HL-60/S4 treated with phorbol 12-myristate 13-acetate at 8.2 ng/mL for 4 days and 3 days (cell line): ENCODE results near the gene EXO1.
"Not testable (repeated sequence)": the region's sequence is repeated elsewhere in the genome, so short reads cannot be mapped to it uniquely, and the experiment has no call there.

Experiments used
- in situ Hi-C: fragments of 300-500 bp; cut with MboI; formaldehyde crosslinking; loops from 2 replicates; pipeline ENCODE4 v1.15.0; 2022; ENCODE audit warnings: low sequenced_read_pairs

EXO1 gene

GRCh38 chr1:241834733-241835377 is 13.1 kb upstream of the EXO1 start:
- in situ Hi-C loops = loop anchor here (25.0 kb wide), 1 partner anchor 323 kb away; the partner anchor contains the start of gene FH

GRCh38 chr1:241836941-241837340 is 11.1 kb upstream of the EXO1 start:
- in situ Hi-C loops = loop anchor here (25.0 kb wide), 1 partner anchor 325 kb away; the partner anchor contains the start of gene FH

GRCh38 chr1:241837416-241837815 is 10.6 kb upstream of the EXO1 start:
- in situ Hi-C loops = loop anchor here (25.0 kb wide), 1 partner anchor 325 kb away; the partner anchor contains the start of gene FH

- in situ Hi-C loops = loop anchor here (25.0 kb wide), 1 partner anchor 326 kb away; the partner anchor contains the start of gene FH
Observed at GRCh38 chr1:241837901-241838300, 10.1 kb upstream of the EXO1 start.

- in situ Hi-C loops = loop anchor here (25.0 kb wide), 1 partner anchor 327 kb away; the partner anchor contains the start of gene FH
Observed at GRCh38 chr1:241838897-241839296, 9.1 kb upstream of the EXO1 start.

GRCh38 chr1:241839369-241839979 is 8.5 kb upstream of the EXO1 start:
- in situ Hi-C loops = loop anchor here (25.0 kb wide), 1 partner anchor 327 kb away; the partner anchor contains the start of gene FH

GRCh38 chr1:241840164-241840563 is 7.8 kb upstream of the EXO1 start:
- in situ Hi-C loops = loop anchor here (25.0 kb wide), 1 partner anchor 328 kb away; the partner anchor contains the start of gene FH

GRCh38 chr1:241841691-241842090 is 6.3 kb upstream of the EXO1 start:
- in situ Hi-C loops = loop anchor here (25.0 kb wide), 1 partner anchor 329 kb away; the partner anchor contains the start of gene FH

- in situ Hi-C loops = loop anchor here (25.0 kb wide), 1 partner anchor 330 kb away; the partner anchor contains the start of gene FH
Observed at GRCh38 chr1:241842565-241842964, 5.4 kb upstream of the EXO1 start.

GRCh38 chr1:241844593-241844992 is 3.4 kb upstream of the EXO1 start:
- in situ Hi-C loops = loop anchor here (25.0 kb wide), 1 partner anchor 332 kb away; the partner anchor contains the start of gene FH

- in situ Hi-C loops = loop anchor here (25.0 kb wide), 1 partner anchor 334 kb away; the partner anchor contains the start of gene FH
Observed at GRCh38 chr1:241846375-241846774, 1.6 kb upstream of the EXO1 start.

- in situ Hi-C loops = loop anchor here (25.0 kb wide), 1 partner anchor 335 kb away; the partner anchor contains the start of gene FH
Observed at GRCh38 chr1:241846862-241847539, 1.0 kb upstream of the EXO1 start.

- in situ Hi-C loops = loop anchor here (25.0 kb wide), 1 partner anchor 335 kb away; the partner anchor contains the start of gene FH
Observed at GRCh38 chr1:241847540-241847795, 536 bp upstream of the EXO1 start.

- in situ Hi-C loops = loop anchor here (25.0 kb wide), 1 partner anchor 337 kb away; the partner anchor contains the start of gene FH
Observed at GRCh38 chr1:241848686-241849344, 811 bp downstream of the EXO1 start.

- in situ Hi-C loops = loop anchor here (25.0 kb wide), 1 partner anchor 337 kb away; the partner anchor contains the start of gene FH
Observed at GRCh38 chr1:241849345-241849695, 1.3 kb downstream of the EXO1 start.

- in situ Hi-C loops = not testable (repeated sequence)
Observed at GRCh38 chr1:241855545-241856140, 7.6 kb downstream of the EXO1 start.

GRCh38 chr1:241857131-241857530 is 9.1 kb downstream of the EXO1 start:
- in situ Hi-C loops = no loop called here

- in situ Hi-C loops = no loop called here
Observed at GRCh38 chr1:241860922-241861321, 12.9 kb downstream of the EXO1 start.

- in situ Hi-C loops = no loop called here
Observed at GRCh38 chr1:241869022-241869421, 21.0 kb downstream of the EXO1 start.

- in situ Hi-C loops = no loop called here
Observed at GRCh38 chr1:241870336-241870735, 22.3 kb downstream of the EXO1 start.
